Esophagus muscularis mucosa (tissue), 4 donors: ENCODE measurements around the gene XYLT1. TPM values are rescaled to one million over a fixed set of nuclear protein-coding genes. Genes with fewer than 3 reads are reported as not detected.

Experiments used
- DNase-seq: peaks from one replicate; pipeline ENCODE4 v3.0.0-alpha.2; 2017; ENCODE audit errors: extremely low spot score
- H3K27ac ChIP-seq, 4 donors: fragments of 200-600 bp; sonication (generic); replicated peaks in 1 of 4; 1 replicate in 3 of 4; 2 replicates in 1 of 4; pipeline ENCODE4 v1.5.1; 2016 to 2019; ENCODE audit warnings: mild to moderate bottlenecking in 1 of 4
- H3K27me3 ChIP-seq, 4 donors: fragments of 200-600 bp; sonication (generic); one replicate each; pipeline versions ENCODE4 v1.5.1 to v1.6.0; 2016 to 2019
- H3K36me3 ChIP-seq, 4 donors: fragments of 200-600 bp; sonication (generic); one replicate each; pipeline ENCODE4 v1.5.1; 2016 to 2019
- H3K4me1 ChIP-seq, 4 donors: fragments of 200-600 bp; sonication (generic); one replicate each; pipeline ENCODE4 v1.5.1; 2016 to 2019
- H3K4me3 ChIP-seq, 4 donors: fragments of 200-600 bp; sonication (generic); 1 replicate in 2 of 4; 2 replicates in 2 of 4; pipeline ENCODE4 v1.5.1; 2016 to 2019; ENCODE audit warnings: mild to moderate bottlenecking in 4 of 4, moderate library complexity in 1 of 4
- H3K9me3 ChIP-seq, 4 donors: fragments of 200-600 bp; sonication (generic); 1 replicate in 3 of 4; 2 replicates in 1 of 4; pipeline ENCODE4 v1.5.1; 2016 to 2019
- CTCF ChIP-seq, 3 experiments: fragments of 200-600 bp in 2 of 3; fragments of 450-650 bp in 1 of 3; sonication (generic) in 2 of 3; IDR thresholded peaks; one replicate each; pipeline ENCODE4 v1.5.1; 2017 to 2019; ENCODE audit warnings: antibody characterized with exemption in 3 of 3, mild to moderate bottlenecking in 2 of 3, moderate library complexity in 1 of 3
- EP300 ChIP-seq: sonication (generic); formaldehyde crosslinking; IDR thresholded peaks from one replicate; pipeline ENCODE4 v1.6.1; 2017; ENCODE audit warnings: antibody characterized with exemption
- POLR2A ChIP-seq: fragments of 450-650 bp; IDR thresholded peaks from one replicate; pipeline ENCODE4 v1.6.1; 2017; ENCODE audit warnings: antibody characterized with exemption, moderate library complexity, mild to moderate bottlenecking, low read depth
- POLR2AphosphoS5 ChIP-seq, 2 donors: sonication (generic); formaldehyde crosslinking; IDR thresholded peaks; one replicate each; pipeline ENCODE4 v1.6.1; 2017; ENCODE audit warnings: antibody characterized with exemption in 2 of 2
- WGBS: methylation state at CpG from one replicate; pipeline ENCODE4 v1.1.5; 2018; 5-methylcytosine and 5-hydroxymethylcytosine counted together
- intact Hi-C: fragments of 100-400 bp; cut with DNase I; formaldehyde crosslinking; loops from one replicate; pipeline ENCODE4 v1.15.1; 2023
- total RNA-seq, 4 donors: library from RNA; depleted of rRNA; stranded (reverse); fragments of >200 nt; gene quantifications; one replicate each; pipeline versions ENCODE4 v1.1.0 to v1.2.1, GENCODE V29; 2016

XYLT1 gene
- total RNA-seq, 4 donors from 2014 or later = 25.2 to 57.1 (median 33.5) TPM

GRCh38 chr16:17144431-17144830 is 326.3 kb downstream of the XYLT1 start:
- peaks cover 0 to 21% (median 8%) of the 10 kb centered on the region in 4 donors for H3K36me3 ChIP-seq
- DNase-seq = no peak
- no peaks in the 10 kb centered on the region for H3K9me3 ChIP-seq
- H3K4me3 ChIP-seq = no peak overlapping the region
- H3K27ac ChIP-seq = no peak overlapping the region
- WGBS = 93% methylated on average over 4 of the region's 4 CpGs
- no peaks in the 10 kb centered on the region for H3K4me1 ChIP-seq
- no peaks in the 10 kb centered on the region for H3K27me3 ChIP-seq
- TF ChIP-seq EP300 (no peak), CTCF (IDR thresholded peaks at IDR 0.05) (no peak), POLR2A (no peak), POLR2AphosphoS5 (IDR thresholded peaks at IDR 0.05) (no peak)
- intact Hi-C loops = no loop called here

- TF ChIP-seq POLR2AphosphoS5 (IDR thresholded peaks at IDR 0.05) (no peak), EP300 (no peak), CTCF (IDR thresholded peaks at IDR 0.05) (no peak), POLR2A (no peak)
- DNase-seq = no peak
- Histone ChIP-seq H3K27me3 (no peaks in the 10 kb centered on the region), H3K4me1 (no peaks in the 10 kb centered on the region), H3K36me3 (peaks cover 0 to 27% (median 14%) of the 10 kb centered on the region in 4 donors), H3K9me3 (no peaks in the 10 kb centered on the region), H3K27ac (no peak overlapping the region), H3K4me3 (no peak overlapping the region)
- intact Hi-C loops = no loop called here
- WGBS = 91% methylated on average over 8 of the region's 8 CpGs
Measured at GRCh38 chr16:17143546-17144419, 327.0 kb downstream of the XYLT1 start.

GRCh38 chr16:17138801-17139200 is 332.0 kb downstream of the XYLT1 start:
- peaks cover 0 to 77% (median 45%) of the 10 kb centered on the region in 4 donors for H3K36me3 ChIP-seq
- no peaks in the 10 kb centered on the region for H3K4me1 ChIP-seq
- H3K9me3 ChIP-seq = no peaks in the 10 kb centered on the region
- intact Hi-C loops = no loop called here
- H3K4me3 ChIP-seq = no peak overlapping the region
- no peak for DNase-seq
- TF ChIP-seq POLR2A (no peak), POLR2AphosphoS5 (IDR thresholded peaks at IDR 0.05) (no peak), EP300 (no peak), CTCF (IDR thresholded peaks at IDR 0.05) (no peak)
- H3K27me3 ChIP-seq = no peaks in the 10 kb centered on the region
- 57% methylated on average over 4 of the region's 4 CpGs for WGBS
- H3K27ac ChIP-seq = no peak overlapping the region

- TF ChIP-seq POLR2AphosphoS5 (IDR thresholded peaks at IDR 0.05) (no peak), CTCF (IDR thresholded peaks at IDR 0.05) (no peak), EP300 (no peak), POLR2A (no peak)
- H3K9me3 ChIP-seq = no peaks in the 10 kb centered on the region
- H3K27me3 ChIP-seq = no peaks in the 10 kb centered on the region
- H3K4me3 ChIP-seq = no peak overlapping the region
- WGBS = 83% methylated on average over 4 of the region's 4 CpGs
- H3K27ac ChIP-seq = no peak overlapping the region
- intact Hi-C loops = no loop called here
- peaks cover 0 to 97% (median 54%) of the 10 kb centered on the region in 4 donors for H3K36me3 ChIP-seq
- DNase-seq = no peak
- no peaks in the 10 kb centered on the region for H3K4me1 ChIP-seq
Measured at GRCh38 chr16:17135439-17135838, 335.3 kb downstream of the XYLT1 start.
